Measurements from ENCODE around the gene ZNF385D. TPM values are rescaled to one million over a fixed set of nuclear protein-coding genes. Genes with fewer than 3 reads are reported as not detected.

The ZNF385D gene
- total RNA-seq, 4 donors from 2014 or later = 2.7 to 41.4 (median 8.8) TPM

DNA sequence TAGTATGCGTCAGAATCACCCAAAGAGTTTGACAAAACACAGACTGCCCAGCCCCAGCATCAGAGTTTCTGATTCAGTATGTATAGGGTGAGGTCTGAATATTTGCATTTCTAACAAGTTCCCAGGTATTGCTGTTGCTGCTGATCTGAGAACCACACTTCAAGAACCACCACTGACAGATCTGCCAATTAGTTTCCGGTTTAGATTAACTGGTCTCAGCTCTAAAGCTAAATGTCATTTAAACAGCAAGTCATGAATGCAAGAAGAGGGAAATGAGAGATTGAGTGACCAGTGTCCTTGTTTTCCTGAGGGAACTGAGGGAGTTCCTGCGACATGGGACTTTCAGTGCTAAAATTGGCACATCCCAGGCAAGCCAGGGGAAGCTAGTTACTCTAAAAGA lies 305.0 kb downstream of the ZNF385D start:
- TF ChIP-seq, protein P1, sequence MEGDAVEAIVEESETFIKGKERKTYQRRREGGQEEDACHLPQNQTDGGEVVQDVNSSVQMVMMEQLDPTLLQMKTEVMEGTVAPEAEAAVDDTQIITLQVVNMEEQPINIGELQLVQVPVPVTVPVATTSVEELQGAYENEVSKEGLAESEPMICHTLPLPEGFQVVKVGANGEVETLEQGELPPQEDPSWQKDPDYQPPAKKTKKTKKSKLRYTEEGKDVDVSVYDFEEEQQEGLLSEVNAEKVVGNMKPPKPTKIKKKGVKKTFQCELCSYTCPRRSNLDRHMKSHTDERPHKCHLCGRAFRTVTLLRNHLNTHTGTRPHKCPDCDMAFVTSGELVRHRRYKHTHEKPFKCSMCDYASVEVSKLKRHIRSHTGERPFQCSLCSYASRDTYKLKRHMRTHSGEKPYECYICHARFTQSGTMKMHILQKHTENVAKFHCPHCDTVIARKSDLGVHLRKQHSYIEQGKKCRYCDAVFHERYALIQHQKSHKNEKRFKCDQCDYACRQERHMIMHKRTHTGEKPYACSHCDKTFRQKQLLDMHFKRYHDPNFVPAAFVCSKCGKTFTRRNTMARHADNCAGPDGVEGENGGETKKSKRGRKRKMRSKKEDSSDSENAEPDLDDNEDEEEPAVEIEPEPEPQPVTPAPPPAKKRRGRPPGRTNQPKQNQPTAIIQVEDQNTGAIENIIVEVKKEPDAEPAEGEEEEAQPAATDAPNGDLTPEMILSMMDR (IDR thresholded peaks at IDR 0.05) = no peak
- ATAC-seq (ENCODE audit: low FRiP score) (no peak), DNase-seq (ENCODE audit: low spot score) (no peak)

DNA sequence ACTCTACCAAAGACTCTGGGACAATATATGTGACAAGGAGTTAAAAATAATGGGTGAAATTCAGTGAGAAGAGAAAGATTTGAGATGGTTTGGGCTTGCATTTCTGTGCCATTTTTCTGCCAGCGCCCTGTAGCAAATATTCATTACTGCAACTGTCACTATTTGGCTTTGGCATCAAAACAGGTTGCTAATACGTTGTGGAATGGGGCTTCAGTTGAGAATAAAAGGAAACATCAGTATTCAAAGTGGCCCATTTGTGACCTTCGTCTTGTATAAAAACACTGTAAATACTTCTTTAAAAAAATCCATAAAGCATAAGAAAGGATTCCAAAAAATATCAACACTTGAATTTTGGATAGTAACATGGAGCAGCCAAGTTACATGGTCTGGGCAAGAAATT lies 309.2 kb downstream of the ZNF385D start:
- DNase-seq (ENCODE audit: low spot score) (no peak), ATAC-seq (ENCODE audit: low FRiP score) (no peak)
- TF ChIP-seq, protein P1 (IDR thresholded peaks at IDR 0.05) = no peak

DNA sequence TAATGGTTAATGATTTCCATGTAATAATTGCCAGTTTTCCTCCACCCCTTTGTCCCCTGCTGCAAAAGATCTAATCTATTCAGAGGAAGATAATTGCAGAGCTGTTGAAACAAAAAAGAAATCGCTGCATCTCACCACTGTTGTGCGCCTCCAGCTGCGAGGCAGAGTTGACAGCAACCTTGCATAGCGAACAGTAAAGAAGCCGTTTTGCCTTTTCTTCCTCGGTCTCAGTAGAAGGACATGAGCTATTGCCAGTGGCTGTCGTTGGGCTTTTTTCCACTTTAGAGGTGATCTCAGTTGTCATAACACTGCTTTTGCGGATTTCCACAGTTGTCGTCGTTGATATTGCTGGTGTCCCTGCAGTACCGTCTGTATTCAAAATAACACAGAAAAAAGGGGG lies 314.2 kb downstream of the ZNF385D start:
- ATAC-seq (ENCODE audit: low FRiP score) (no peak), DNase-seq (ENCODE audit: low spot score) (no peak)
- TF ChIP-seq, protein P1 (IDR thresholded peaks at IDR 0.05) = no peak

DNA sequence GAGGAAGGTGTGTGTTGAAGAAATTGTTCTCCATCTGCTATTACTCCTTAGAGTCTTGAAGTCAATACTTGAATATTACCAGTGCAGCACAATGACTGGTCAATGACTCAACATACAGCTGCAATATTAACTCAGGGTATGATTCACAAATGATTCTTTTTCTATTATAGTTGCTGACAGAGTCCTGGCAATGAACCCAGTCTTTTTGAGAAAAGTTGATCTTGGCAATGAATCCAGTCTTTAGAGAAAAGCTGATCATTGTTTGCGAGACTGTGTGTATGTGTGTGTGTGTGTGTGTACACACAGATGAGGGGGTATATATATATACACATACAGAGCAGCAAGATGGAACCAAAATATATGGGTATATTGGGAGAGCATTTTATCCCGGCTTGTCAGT lies 315.1 kb downstream of the ZNF385D start:
- ATAC-seq (ENCODE audit: low FRiP score) = no peak
- no peak for DNase-seq (ENCODE audit: low spot score)
- TF ChIP-seq, protein P1 (IDR thresholded peaks at IDR 0.05) = no peak

DNA sequence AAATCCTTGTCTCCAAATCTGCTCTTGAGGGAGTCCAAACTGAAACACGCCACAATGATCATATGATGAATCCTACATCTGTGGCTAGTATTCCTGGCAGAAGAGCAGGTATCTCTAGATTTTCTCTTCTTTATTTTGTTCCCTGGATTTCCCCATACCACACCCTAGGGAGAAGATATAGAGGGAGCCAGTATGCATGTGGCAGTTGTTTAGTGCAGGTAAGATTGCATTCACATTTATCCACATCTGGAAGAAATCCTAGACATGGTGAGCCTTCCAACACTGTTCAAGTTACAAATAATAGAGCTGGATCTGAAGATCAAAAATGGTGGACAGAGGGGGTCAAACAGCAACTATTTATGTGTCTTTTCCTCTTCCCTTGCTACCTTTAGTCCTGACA lies 316.7 kb downstream of the ZNF385D start:
- ATAC-seq (ENCODE audit: low FRiP score) (no peak), DNase-seq (ENCODE audit: low spot score) (no peak)
- TF ChIP-seq, protein P1 (IDR thresholded peaks at IDR 0.05) = no peak

DNA sequence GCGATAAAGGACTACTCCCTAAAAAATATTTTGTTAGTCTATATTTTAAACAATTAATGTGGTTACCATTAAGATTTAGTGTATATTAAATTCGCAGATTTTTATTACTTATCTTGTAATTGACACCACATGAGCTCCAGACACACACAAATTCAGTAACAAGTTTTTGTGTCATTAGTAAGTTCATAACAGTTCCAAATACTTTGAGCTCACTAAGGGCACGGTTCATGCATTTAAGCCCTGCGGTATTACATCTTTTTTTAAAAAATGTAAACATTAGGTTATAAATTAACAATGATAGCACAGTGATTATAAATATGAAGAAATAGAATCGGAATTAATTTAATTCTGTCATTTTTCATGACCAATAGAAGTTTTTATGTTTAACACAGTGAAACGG lies 317.3 kb downstream of the ZNF385D start:
- DNase-seq (ENCODE audit: low spot score) (no peak), ATAC-seq (ENCODE audit: low FRiP score) (no peak)
- TF ChIP-seq, protein P1 (IDR thresholded peaks at IDR 0.05) = no peak

DNA sequence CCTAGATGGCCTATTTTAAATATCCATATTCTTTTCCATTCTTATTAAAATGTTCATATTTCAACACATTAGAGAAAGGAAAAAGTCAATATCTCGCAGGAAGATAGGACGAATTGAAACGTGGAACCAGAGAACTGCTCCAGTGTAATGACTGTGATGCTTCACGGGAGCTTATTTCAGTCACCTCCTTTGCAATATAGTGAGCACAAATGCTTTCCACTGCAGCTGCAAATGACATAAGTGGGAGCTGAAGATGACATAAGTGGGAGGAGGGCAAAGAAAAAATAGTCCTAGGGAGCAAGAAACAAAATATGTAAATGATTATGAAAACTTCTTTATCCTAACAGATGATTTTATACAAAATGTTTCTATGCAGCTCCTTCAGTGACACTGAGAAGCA lies 324.1 kb downstream of the ZNF385D start:
- TF ChIP-seq, protein P1 (IDR thresholded peaks at IDR 0.05) = no peak
- ATAC-seq (ENCODE audit: low FRiP score) = no peak
- DNase-seq (ENCODE audit: low spot score) = no peak

Data from omental fat pad (tissue), 4 donors.